ENCODE measurements around the gene METTL26.

METTL26 gene

GRCh38 chr16:658679-659571 lies 22.8 kb upstream of the METTL26 start:
- DNase-seq = no peak

GRCh38 chr16:657487-657886 lies 21.4 kb upstream of the METTL26 start:
- no peak for DNase-seq

- no peak for DNase-seq
Observed at GRCh38 chr16:654034-654433, 17.9 kb upstream of the METTL26 start.

GRCh38 chr16:652454-653305 lies 16.6 kb upstream of the METTL26 start:
- no peak for DNase-seq

GRCh38 chr16:651844-652243 lies 15.7 kb upstream of the METTL26 start:
- no peak for DNase-seq

- DNase-seq = no peak
Observed at GRCh38 chr16:649631-650030, 13.5 kb upstream of the METTL26 start.

GRCh38 chr16:648781-649589 lies 12.9 kb upstream of the METTL26 start, which contains the start of gene WDR90:
Gene WDR90, plus strand, starts transcription at chr16:649365. Its CDS starts 52 bp downstream, at chr16:649417.
- peak; percentile 87 to 94 for DNase-seq

- peak; percentile 40 to 50 for DNase-seq
Observed at GRCh38 chr16:648071-648780, 12.1 kb upstream of the METTL26 start.

- no peak for DNase-seq
Observed at GRCh38 chr16:647173-647902, 11.2 kb upstream of the METTL26 start.

GRCh38 chr16:646679-647172 lies 10.6 kb upstream of the METTL26 start:
- DNase-seq = no peak

GRCh38 chr16:645852-646678 lies 10.0 kb upstream of the METTL26 start:
- no peak for DNase-seq

- DNase-seq = no peak
Observed at GRCh38 chr16:644556-644955, 8.5 kb upstream of the METTL26 start.

- DNase-seq = no peak
Observed at GRCh38 chr16:643050-643368, 6.9 kb upstream of the METTL26 start.

- peak in 1 of 2 donors; percentile 28 for DNase-seq
Observed at GRCh38 chr16:642189-643049, 6.3 kb upstream of the METTL26 start.

- DNase-seq = peak; percentile 70 to 71
Observed at GRCh38 chr16:641326-642188, 5.5 kb upstream of the METTL26 start, which contains the start of gene MCRIP2. Gene MCRIP2, plus strand, starts transcription at chr16:641828. Its CDS starts 164 bp downstream, at chr16:641992.

- DNase-seq = no peak
Observed at GRCh38 chr16:640614-641013, 4.5 kb upstream of the METTL26 start.

GRCh38 chr16:638836-639235 lies 2.7 kb upstream of the METTL26 start:
- DNase-seq = no peak

GRCh38 chr16:638034-638543 lies 2.0 kb upstream of the METTL26 start:
- DNase-seq = no peak
